ENCODE data around the gene TMEM108.

DNA sequence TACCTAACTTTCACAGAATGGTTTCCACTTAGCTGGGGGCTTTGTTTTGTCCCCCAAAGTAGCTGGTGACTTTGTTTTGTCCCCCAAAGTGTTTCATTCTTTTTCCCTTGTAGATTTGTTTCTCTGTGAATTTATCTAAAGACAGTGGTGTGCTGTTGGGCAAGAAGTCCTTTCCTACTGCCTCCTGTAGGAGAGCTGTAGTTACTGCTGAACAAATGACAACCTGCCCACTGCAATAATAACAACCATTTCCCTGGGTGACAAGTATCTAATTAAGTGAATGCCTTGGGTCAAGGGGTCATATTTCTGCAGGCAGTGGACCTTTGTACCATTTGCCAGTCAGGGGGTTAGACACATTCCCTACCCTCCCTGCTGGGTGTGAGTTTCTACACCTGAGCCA is 236.3 kb downstream of the TMEM108 start:
- no peak for TF ChIP-seq POLR2A (IDR thresholded peaks at IDR 0.05)
- TF ChIP-seq, protein P1, sequence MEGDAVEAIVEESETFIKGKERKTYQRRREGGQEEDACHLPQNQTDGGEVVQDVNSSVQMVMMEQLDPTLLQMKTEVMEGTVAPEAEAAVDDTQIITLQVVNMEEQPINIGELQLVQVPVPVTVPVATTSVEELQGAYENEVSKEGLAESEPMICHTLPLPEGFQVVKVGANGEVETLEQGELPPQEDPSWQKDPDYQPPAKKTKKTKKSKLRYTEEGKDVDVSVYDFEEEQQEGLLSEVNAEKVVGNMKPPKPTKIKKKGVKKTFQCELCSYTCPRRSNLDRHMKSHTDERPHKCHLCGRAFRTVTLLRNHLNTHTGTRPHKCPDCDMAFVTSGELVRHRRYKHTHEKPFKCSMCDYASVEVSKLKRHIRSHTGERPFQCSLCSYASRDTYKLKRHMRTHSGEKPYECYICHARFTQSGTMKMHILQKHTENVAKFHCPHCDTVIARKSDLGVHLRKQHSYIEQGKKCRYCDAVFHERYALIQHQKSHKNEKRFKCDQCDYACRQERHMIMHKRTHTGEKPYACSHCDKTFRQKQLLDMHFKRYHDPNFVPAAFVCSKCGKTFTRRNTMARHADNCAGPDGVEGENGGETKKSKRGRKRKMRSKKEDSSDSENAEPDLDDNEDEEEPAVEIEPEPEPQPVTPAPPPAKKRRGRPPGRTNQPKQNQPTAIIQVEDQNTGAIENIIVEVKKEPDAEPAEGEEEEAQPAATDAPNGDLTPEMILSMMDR (IDR thresholded peaks at IDR 0.05) = no peak

Data from thyroid gland (tissue), 4 donors.